PC-3 (cell line): ENCODE measurements around the gene BBS7.

Experiments
- EZH2 ChIP-seq: fragments of 300-600 bp; sonication (generic); IDR thresholded peaks from one replicate; pipeline ENCODE4 v1.6.1; 2017; ENCODE audit warnings: antibody characterized with exemption, mild to moderate bottlenecking, low read length; ENCODE audit not compliant: unreplicated experiment
- TF ChIP-seq, protein P1 (sequence below): fragments of 300-600 bp; sonication (generic); conservative IDR thresholded peaks from 2 replicates; pipeline ENCODE4 v1.5.1; 2017; ENCODE audit warnings: antibody characterized with exemption, low read depth, mild to moderate bottlenecking, low read length

DNA sequence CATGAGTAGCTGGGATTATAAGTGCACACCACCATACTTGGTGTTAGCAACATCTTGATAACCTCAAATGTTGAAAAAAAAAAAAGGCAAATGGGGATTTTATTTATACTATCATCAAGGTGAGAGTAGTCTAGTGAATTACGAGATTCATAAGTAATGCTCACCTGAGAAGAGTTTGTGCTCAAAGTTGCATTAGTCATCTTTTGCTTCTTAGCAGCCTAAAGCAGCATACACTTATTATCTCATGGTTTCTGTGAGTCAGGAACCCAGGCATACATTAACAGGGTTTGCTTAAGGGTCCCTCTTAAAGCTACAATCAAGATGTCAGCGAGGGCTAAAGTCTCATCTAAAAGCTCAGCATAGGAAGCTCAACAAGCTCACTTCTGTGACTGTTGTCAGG, 77.3 kb downstream of the BBS7 start:
- TF ChIP-seq, protein P1, sequence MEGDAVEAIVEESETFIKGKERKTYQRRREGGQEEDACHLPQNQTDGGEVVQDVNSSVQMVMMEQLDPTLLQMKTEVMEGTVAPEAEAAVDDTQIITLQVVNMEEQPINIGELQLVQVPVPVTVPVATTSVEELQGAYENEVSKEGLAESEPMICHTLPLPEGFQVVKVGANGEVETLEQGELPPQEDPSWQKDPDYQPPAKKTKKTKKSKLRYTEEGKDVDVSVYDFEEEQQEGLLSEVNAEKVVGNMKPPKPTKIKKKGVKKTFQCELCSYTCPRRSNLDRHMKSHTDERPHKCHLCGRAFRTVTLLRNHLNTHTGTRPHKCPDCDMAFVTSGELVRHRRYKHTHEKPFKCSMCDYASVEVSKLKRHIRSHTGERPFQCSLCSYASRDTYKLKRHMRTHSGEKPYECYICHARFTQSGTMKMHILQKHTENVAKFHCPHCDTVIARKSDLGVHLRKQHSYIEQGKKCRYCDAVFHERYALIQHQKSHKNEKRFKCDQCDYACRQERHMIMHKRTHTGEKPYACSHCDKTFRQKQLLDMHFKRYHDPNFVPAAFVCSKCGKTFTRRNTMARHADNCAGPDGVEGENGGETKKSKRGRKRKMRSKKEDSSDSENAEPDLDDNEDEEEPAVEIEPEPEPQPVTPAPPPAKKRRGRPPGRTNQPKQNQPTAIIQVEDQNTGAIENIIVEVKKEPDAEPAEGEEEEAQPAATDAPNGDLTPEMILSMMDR = no peak
- no peak for TF ChIP-seq EZH2
